ENCODE measurements around the gene CWC15.

- no peak for TF ChIP-seq CTCF (IDR thresholded peaks at IDR 0.05)
- TF ChIP-seq POLR2A (IDR thresholded peaks at IDR 0.05) = no peak
- no peak for TF ChIP-seq EP300 (IDR thresholded peaks at IDR 0.05)
These were observed 32.2 kb downstream of the CWC15 start for GRCh38 chr11:94941131-94941530.

All from ovary (tissue), 3 donors.